GM12873 (cell line): ENCODE results near the gene KCNQ1.

Experiments
- TF ChIP-seq, protein P1 (sequence below): IDR thresholded peaks from 2 replicates; pipeline ENCODE4 v1.5.1; 2012; ENCODE audit warnings: low read depth, mild to moderate bottlenecking, moderate library complexity, low read length, control low read depth; ENCODE audit not compliant: insufficient read depth; ENCODE audit errors: missing control alignments

Gene KCNQ1

GRCh38 chr11:2810411-2811205, 365.8 kb downstream of the KCNQ1 start:
- TF ChIP-seq, protein P1, sequence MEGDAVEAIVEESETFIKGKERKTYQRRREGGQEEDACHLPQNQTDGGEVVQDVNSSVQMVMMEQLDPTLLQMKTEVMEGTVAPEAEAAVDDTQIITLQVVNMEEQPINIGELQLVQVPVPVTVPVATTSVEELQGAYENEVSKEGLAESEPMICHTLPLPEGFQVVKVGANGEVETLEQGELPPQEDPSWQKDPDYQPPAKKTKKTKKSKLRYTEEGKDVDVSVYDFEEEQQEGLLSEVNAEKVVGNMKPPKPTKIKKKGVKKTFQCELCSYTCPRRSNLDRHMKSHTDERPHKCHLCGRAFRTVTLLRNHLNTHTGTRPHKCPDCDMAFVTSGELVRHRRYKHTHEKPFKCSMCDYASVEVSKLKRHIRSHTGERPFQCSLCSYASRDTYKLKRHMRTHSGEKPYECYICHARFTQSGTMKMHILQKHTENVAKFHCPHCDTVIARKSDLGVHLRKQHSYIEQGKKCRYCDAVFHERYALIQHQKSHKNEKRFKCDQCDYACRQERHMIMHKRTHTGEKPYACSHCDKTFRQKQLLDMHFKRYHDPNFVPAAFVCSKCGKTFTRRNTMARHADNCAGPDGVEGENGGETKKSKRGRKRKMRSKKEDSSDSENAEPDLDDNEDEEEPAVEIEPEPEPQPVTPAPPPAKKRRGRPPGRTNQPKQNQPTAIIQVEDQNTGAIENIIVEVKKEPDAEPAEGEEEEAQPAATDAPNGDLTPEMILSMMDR, result no peak

DNA sequence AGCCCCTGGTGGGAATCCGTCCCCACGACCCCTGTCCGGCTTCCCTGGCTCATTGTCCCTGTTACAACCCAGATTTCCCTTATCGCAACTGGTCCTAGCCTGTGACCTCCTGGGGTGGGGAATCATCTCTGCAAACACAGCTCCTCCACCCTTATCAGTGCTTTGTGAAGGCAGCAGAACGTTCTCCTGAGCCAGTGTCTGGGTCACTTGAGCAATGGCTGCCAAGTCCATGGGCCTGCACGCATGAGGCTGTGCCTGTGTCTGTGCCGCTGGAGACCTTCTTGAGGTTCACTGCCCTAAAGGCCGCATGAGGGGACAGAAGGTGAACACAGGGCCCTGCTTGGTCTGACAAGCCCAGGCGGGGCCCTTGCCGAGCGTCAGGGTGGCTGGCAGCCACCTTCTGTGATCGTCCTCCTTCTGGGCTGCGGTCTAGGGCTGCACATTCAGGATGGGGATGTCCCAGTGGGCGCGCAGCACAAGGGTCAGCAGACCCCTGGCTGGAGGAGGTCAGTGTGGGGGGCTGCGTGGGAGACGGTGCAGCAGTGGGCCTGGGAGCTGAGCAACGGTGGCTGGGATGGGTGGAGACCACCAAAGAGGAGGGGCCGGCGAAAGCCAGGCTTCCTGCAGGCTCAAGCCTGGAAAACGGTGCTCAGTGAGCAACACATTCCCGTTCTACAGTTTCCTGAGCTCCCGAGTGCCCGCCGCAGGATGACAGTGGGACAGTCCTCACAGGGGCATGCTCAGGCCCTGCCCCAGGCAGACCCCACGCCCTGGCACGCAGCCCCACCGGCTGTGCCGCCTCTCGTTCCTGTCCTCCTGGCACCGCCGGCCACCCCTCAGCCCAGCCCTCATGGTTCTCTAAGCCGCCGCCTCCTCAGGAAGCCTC, 366.6 kb downstream of the KCNQ1 start:
- TF ChIP-seq, protein P1, result no peak

GRCh38 chr11:2812371-2812991, 367.7 kb downstream of the KCNQ1 start:
- TF ChIP-seq, protein P1, result no peak

GRCh38 chr11:2813141-2813908, 368.5 kb downstream of the KCNQ1 start:
- TF ChIP-seq, protein P1, result no peak

DNA sequence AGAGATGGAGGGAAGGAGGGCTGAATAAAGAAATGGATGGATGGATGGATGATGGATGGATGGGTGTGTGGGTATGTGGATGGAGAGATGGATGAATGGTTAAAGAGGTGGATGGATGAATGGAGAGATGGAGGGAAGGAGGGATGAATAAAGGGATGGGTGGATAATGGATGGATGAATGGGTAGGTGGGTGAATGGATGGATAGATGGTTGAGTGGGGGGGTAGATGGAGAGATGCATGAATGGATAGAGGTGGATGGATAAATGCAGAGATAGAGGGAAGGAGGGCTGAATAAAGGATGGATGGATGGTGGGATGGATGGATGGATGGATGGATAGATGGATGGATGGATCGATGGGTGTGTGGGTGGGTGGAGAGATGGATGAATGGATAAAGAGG, 369.2 kb downstream of the KCNQ1 start:
- TF ChIP-seq, protein P1, result no peak

DNA sequence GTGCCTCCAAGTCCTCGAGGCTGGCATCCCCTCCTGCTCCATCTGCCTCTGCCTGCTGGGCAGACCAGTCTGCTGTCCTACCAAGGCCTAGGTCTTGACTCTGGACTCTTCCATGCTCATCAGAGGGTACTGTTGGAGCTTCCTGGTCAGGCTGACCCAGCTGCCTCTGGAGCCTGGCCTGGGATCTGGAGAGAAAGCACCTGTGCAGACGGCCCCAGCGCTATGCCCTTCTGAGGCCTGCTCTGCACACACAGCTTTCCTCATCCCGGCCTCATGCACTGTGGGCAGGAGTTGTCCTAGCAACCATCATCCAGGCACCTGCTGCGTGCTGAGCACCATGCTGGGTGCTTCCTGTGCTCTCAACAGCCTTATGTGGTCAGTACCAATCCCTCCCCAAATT, 369.9 kb downstream of the KCNQ1 start:
- TF ChIP-seq, protein P1, result no peak
